Adrenal gland (tissue), 5 donors: Measurements from ENCODE around the gene CFAP74.

Source experiments
- CTCF ChIP-seq, 6 experiments: fragments of 450-650 bp in 4 of 6; fragments of 200-600 bp in 2 of 6; sonication (generic) in 1 of 6; IDR thresholded peaks; 1 replicate in 5 of 6; 2 replicates in 1 of 6; pipeline versions ENCODE4 v1.5.1 to v1.8.0; 2016 to 2021; ENCODE audit warnings: antibody characterized with exemption in 6 of 6, mild to moderate bottlenecking in 2 of 6, moderate library complexity in 1 of 6
- POLR2A ChIP-seq, 2 donors: fragments of 450-650 bp; IDR thresholded peaks; one replicate each; pipeline ENCODE4 v1.6.1; 2017; ENCODE audit warnings: antibody characterized with exemption in 2 of 2, mild to moderate bottlenecking in 2 of 2, moderate library complexity in 1 of 2
- donor health status: DM: no; HTN: no; CAD: no.

GRCh38 chr1:1939296-1940122 lies 64.1 kb downstream of the CFAP74 start:
- TF ChIP-seq CTCF (IDR thresholded peaks at IDR 0.05) = no peak
- no peak for TF ChIP-seq POLR2A (IDR thresholded peaks at IDR 0.05)
